ENCODE results near the gene TBK1.

The TBK1 gene

GRCh38 chr12:64550755-64551154 lies 98.8 kb downstream of the TBK1 start:
- no peak for TF ChIP-seq CTCF (IDR thresholded peaks at IDR 0.05; ENCODE audit: low read depth, low read length, missing control alignments)
- H3K4me3 ChIP-seq (replicated peaks; ENCODE audit: low read depth, low read length) = no peak overlapping the region
- no peak for DNase-seq (ENCODE audit: extremely low read depth, low read depth)

- TF ChIP-seq CTCF (IDR thresholded peaks at IDR 0.05; ENCODE audit: low read depth, low read length, missing control alignments) = no peak
- DNase-seq (ENCODE audit: extremely low read depth, low read depth) = no peak
- H3K4me3 ChIP-seq (replicated peaks; ENCODE audit: low read depth, low read length) = no peak overlapping the region
These were observed 99.8 kb downstream of the TBK1 start for GRCh38 chr12:64551676-64552075.

All from HFF-Myc (cell line).